Vein endothelial cell (primary cell): ENCODE data around the gene MRPS27. TPM values are rescaled to one million over a fixed set of nuclear protein-coding genes. Genes with fewer than 3 reads are reported as not detected.

ENCODE experiments used
- small RNA-seq: library from RNA; depleted of rRNA; stranded (forward); fragments of <200 nt; gene quantifications from one replicate; pipeline ENCODE3, GENCODE V24; 2012
- total RNA-seq: library from RNA; depleted of rRNA; stranded (reverse); fragments of >200 nt; gene quantifications from 2 replicates; pipeline ENCODE4 v1.2.3, GENCODE V29; 2012

Gene MRPS27
- 110 and 111 TPM in 2 replicates for total RNA-seq

GRCh38 chr5:72319976-72320752 is at the start of gene MRPS27, which contains the start of gene PTCD2:
MRPS27 (minus strand) TSS chr5:72320240; CDS start chr5:72320221, 19 bp downstream.
PTCD2 (plus strand) TSS chr5:72320373; CDS start chr5:72320383, 10 bp downstream.

Small RNA genes within 50 kb of the gene (small RNA-seq; reads per million reads assigned to genes)
- gene MIR4803, result 0.11 reads per million
- not detected for gene RN7SL153P

Other genes starting within 250 kb of the MRPS27 start
- gene MAP1B, start 212.8 kb downstream of the MRPS27 start, total RNA-seq, result 216 TPM in 2 replicates
- 6.2 and 8.4 TPM in 2 replicates for gene PTCD2, start 133 bp upstream of the MRPS27 start, total RNA-seq
- gene ZNF366, start 187.2 kb upstream of the MRPS27 start, total RNA-seq, result 3.6 and 18.2 TPM in 2 replicates